Effector memory CD8-positive, alpha-beta T cell (primary cell): ENCODE data around the gene RGS4.

Source experiments
- ATAC-seq: fragments of 150-1000 bp; cut with Tn5 transposase; replicated peaks from 2 replicates; pipeline ENCODE4 v1.10.0; 2021; ENCODE audit warnings: mild to moderate bottlenecking, moderate library complexity
- DNase-seq, 3 experiments: peaks; one replicate each; pipeline ENCODE4 v3.0.0; 2021
- H3K27ac Mint-ChIP-seq, 2 donors: one replicate each; pipeline ENCODE4 v1.8.0; 2022; ENCODE audit warnings: mild to moderate bottlenecking in 2 of 2, mixed read lengths in 2 of 2, moderate library complexity in 2 of 2
- H3K27me3 Mint-ChIP-seq, 2 donors: one replicate each; pipeline ENCODE4 v1.8.0; 2022; ENCODE audit warnings: mixed read lengths in 2 of 2
- H3K36me3 Mint-ChIP-seq: one replicate; pipeline ENCODE4 v1.8.0; 2022; ENCODE audit warnings: mild to moderate bottlenecking, moderate library complexity, mixed read lengths; ENCODE audit not compliant: insufficient read depth
- H3K4me1 Mint-ChIP-seq, 2 donors: one replicate each; pipeline ENCODE4 v1.8.0; 2022; ENCODE audit warnings: low read depth in 2 of 2, mixed read lengths in 2 of 2
- H3K4me3 Mint-ChIP-seq, 2 donors: one replicate each; pipeline ENCODE4 v1.8.0; 2022; ENCODE audit warnings: mild to moderate bottlenecking in 2 of 2, mixed read lengths in 2 of 2, moderate library complexity in 2 of 2
- H3K9me3 Mint-ChIP-seq, 2 donors: one replicate each; pipeline ENCODE4 v1.8.0; 2022; ENCODE audit warnings: mixed read lengths in 2 of 2
- total RNA-seq, 9 experiments: gene quantifications; one replicate each; lab custom pipeline; 2026; lab: John Stamatoyannopoulos, UW

Gene RGS4
- total RNA-seq = 0 to 0.32 (median 0) reads per million in 9 experiments

- peaks cover 63 to 65% of the 10 kb centered on the region in 2 donors for H3K27me3 Mint-ChIP-seq
- no peaks in the 10 kb centered on the region for H3K9me3 Mint-ChIP-seq
- no peak within 1 kb of the TSS for H3K4me3 Mint-ChIP-seq
- ATAC-seq (no peak), DNase-seq (no peak)
- H3K36me3 Mint-ChIP-seq = no peaks in the 10 kb centered on the region
- no peaks in the 10 kb centered on the region for H3K4me1 Mint-ChIP-seq
- H3K27ac Mint-ChIP-seq = no peak within 1 kb of the TSS
Measured at GRCh38 chr1:163069142-163069541, at the start of gene RGS4. Gene RGS4 (plus strand): TSS chr1:163069361. CDS start chr1:163069485, 124 bp downstream.

GRCh38 chr1:163022129-163022528 is 47.0 kb upstream of the RGS4 start:
- DNase-seq = no peak
- Mint-ChIP-seq H3K4me3 (no peak overlapping the region), H3K9me3 (peaks cover 5 to 22% of the 10 kb centered on the region in 2 donors), H3K4me1 (no peaks in the 10 kb centered on the region), H3K36me3 (no peaks in the 10 kb centered on the region), H3K27ac (no peak overlapping the region), H3K27me3 (peaks cover 0 to 12% of the 10 kb centered on the region in 2 donors)
- no peak for ATAC-seq

GRCh38 chr1:163027610-163028009 is 41.6 kb upstream of the RGS4 start:
- no peaks in the 10 kb centered on the region for H3K36me3 Mint-ChIP-seq
- H3K27ac Mint-ChIP-seq = no peak overlapping the region
- H3K27me3 Mint-ChIP-seq = peaks cover 9 to 19% of the 10 kb centered on the region in 2 donors
- no peaks in the 10 kb centered on the region for H3K4me1 Mint-ChIP-seq
- no peak for DNase-seq
- H3K9me3 Mint-ChIP-seq = peaks cover 0 to 7% of the 10 kb centered on the region in 2 donors
- no peak overlapping the region for H3K4me3 Mint-ChIP-seq
- ATAC-seq = no peak

GRCh38 chr1:163029901-163030300 is 39.3 kb upstream of the RGS4 start:
- ATAC-seq = no peak
- peaks cover 2 to 7% of the 10 kb centered on the region in 2 donors for H3K9me3 Mint-ChIP-seq
- H3K27me3 Mint-ChIP-seq = peaks cover 19 to 26% of the 10 kb centered on the region in 2 donors
- no peak overlapping the region for H3K4me3 Mint-ChIP-seq
- no peak overlapping the region for H3K27ac Mint-ChIP-seq
- H3K4me1 Mint-ChIP-seq = no peaks in the 10 kb centered on the region
- no peaks in the 10 kb centered on the region for H3K36me3 Mint-ChIP-seq
- no peak for DNase-seq

- no peak overlapping the region for H3K27ac Mint-ChIP-seq
- H3K4me3 Mint-ChIP-seq = no peak overlapping the region
- H3K36me3 Mint-ChIP-seq = no peaks in the 10 kb centered on the region
- peaks cover 7 to 10% of the 10 kb centered on the region in 2 donors for H3K27me3 Mint-ChIP-seq
- DNase-seq (no peak), ATAC-seq (no peak)
- peaks cover 2 to 7% of the 10 kb centered on the region in 2 donors for H3K9me3 Mint-ChIP-seq
- no peaks in the 10 kb centered on the region for H3K4me1 Mint-ChIP-seq
Measured at GRCh38 chr1:163035446-163036249, 33.5 kb upstream of the RGS4 start.

- DNase-seq (no peak), ATAC-seq (no peak)
- no peaks in the 10 kb centered on the region for H3K36me3 Mint-ChIP-seq
Measured at GRCh38 chr1:163036671-163037070, 32.5 kb upstream of the RGS4 start.

GRCh38 chr1:163038928-163039706 is 30.0 kb upstream of the RGS4 start:
- DNase-seq (no peak), ATAC-seq (no peak)
- Mint-ChIP-seq H3K27me3 (no peaks in the 10 kb centered on the region), H3K4me1 (no peaks in the 10 kb centered on the region), H3K9me3 (no peaks in the 10 kb centered on the region), H3K36me3 (no peaks in the 10 kb centered on the region), H3K4me3 (no peak overlapping the region), H3K27ac (no peak overlapping the region)

More at GRCh38 chr1:163036671-163037070, 32.5 kb upstream of the RGS4 start:
- no peaks in the 10 kb centered on the region for H3K4me1 Mint-ChIP-seq
- no peak overlapping the region for H3K27ac Mint-ChIP-seq
- no peak overlapping the region for H3K4me3 Mint-ChIP-seq
- peaks cover 7 to 10% of the 10 kb centered on the region in 2 donors for H3K27me3 Mint-ChIP-seq
- peaks cover 2 to 7% of the 10 kb centered on the region in 2 donors for H3K9me3 Mint-ChIP-seq

- peaks cover 0 to under 1% of the 10 kb centered on the region in 2 donors for H3K9me3 Mint-ChIP-seq
- H3K27ac Mint-ChIP-seq = no peak overlapping the region
- no peak overlapping the region for H3K4me3 Mint-ChIP-seq
- DNase-seq (no peak), ATAC-seq (no peak)
- peaks cover under 1 to 5% of the 10 kb centered on the region in 2 donors for H3K27me3 Mint-ChIP-seq
- H3K36me3 Mint-ChIP-seq = no peaks in the 10 kb centered on the region
- no peaks in the 10 kb centered on the region for H3K4me1 Mint-ChIP-seq
Measured at GRCh38 chr1:163039707-163040093, 29.5 kb upstream of the RGS4 start.

- Mint-ChIP-seq H3K4me1 (no peaks in the 10 kb centered on the region), H3K4me3 (no peak overlapping the region), H3K36me3 (no peaks in the 10 kb centered on the region), H3K27ac (no peak overlapping the region), H3K9me3 (peaks cover 0 to 1% of the 10 kb centered on the region in 2 donors), H3K27me3 (peaks cover 27 to 28% of the 10 kb centered on the region in 2 donors)
- no peak for DNase-seq
- no peak for ATAC-seq
Measured at GRCh38 chr1:163046071-163046470, 23.1 kb upstream of the RGS4 start.

- H3K4me1 Mint-ChIP-seq = no peaks in the 10 kb centered on the region
- no peak overlapping the region for H3K27ac Mint-ChIP-seq
- H3K27me3 Mint-ChIP-seq = peaks cover 27 to 34% of the 10 kb centered on the region in 2 donors
- no peak for DNase-seq
- no peaks in the 10 kb centered on the region for H3K36me3 Mint-ChIP-seq
- peaks cover 0 to 1% of the 10 kb centered on the region in 2 donors for H3K9me3 Mint-ChIP-seq
- H3K4me3 Mint-ChIP-seq = no peak overlapping the region
- ATAC-seq = no peak
Measured at GRCh38 chr1:163047951-163048659, 21.1 kb upstream of the RGS4 start.

GRCh38 chr1:163048869-163049268 is 20.3 kb upstream of the RGS4 start:
- no peaks in the 10 kb centered on the region for H3K4me1 Mint-ChIP-seq
- no peak for DNase-seq
- ATAC-seq = no peak
- H3K27me3 Mint-ChIP-seq = peaks cover 27 to 41% of the 10 kb centered on the region in 2 donors
- no peaks in the 10 kb centered on the region for H3K36me3 Mint-ChIP-seq
- no peak overlapping the region for H3K4me3 Mint-ChIP-seq
- H3K27ac Mint-ChIP-seq = no peak overlapping the region
- peaks cover 0 to 1% of the 10 kb centered on the region in 2 donors for H3K9me3 Mint-ChIP-seq

GRCh38 chr1:163049296-163049695 is 19.9 kb upstream of the RGS4 start:
- H3K27ac Mint-ChIP-seq = no peak overlapping the region
- H3K4me1 Mint-ChIP-seq = no peaks in the 10 kb centered on the region
- DNase-seq (no peak), ATAC-seq (no peak)
- H3K36me3 Mint-ChIP-seq = no peaks in the 10 kb centered on the region
- peaks cover 0 to 1% of the 10 kb centered on the region in 2 donors for H3K9me3 Mint-ChIP-seq
- H3K4me3 Mint-ChIP-seq = no peak overlapping the region
- peaks cover 27 to 42% of the 10 kb centered on the region in 2 donors for H3K27me3 Mint-ChIP-seq

- H3K4me1 Mint-ChIP-seq = no peaks in the 10 kb centered on the region
- DNase-seq (no peak), ATAC-seq (no peak)
- H3K9me3 Mint-ChIP-seq = no peaks in the 10 kb centered on the region
- H3K27me3 Mint-ChIP-seq = peaks cover 22 to 39% of the 10 kb centered on the region in 2 donors
- H3K4me3 Mint-ChIP-seq = no peak overlapping the region
- H3K27ac Mint-ChIP-seq = no peak overlapping the region
- no peaks in the 10 kb centered on the region for H3K36me3 Mint-ChIP-seq
Measured at GRCh38 chr1:163050496-163050895, 18.7 kb upstream of the RGS4 start.
